Trophoblast cell (in vitro differentiated cells and primary cell): ENCODE data around the gene TIMM13.
"Not testable (repeated sequence)": the region's sequence is repeated elsewhere in the genome, so short reads cannot be mapped to it uniquely, and the experiment has no call there.

ENCODE experiments used
- DNase-seq, 2 donors: peaks; one replicate each; pipeline ENCODE4 v3.0.0-alpha.2; 2016
- H2AFZ ChIP-seq: 2 replicates; pipeline ENCODE4 v1.6.1; 2013; ENCODE audit warnings: low read length, moderate library complexity, mild to moderate bottlenecking; ENCODE audit not compliant: insufficient read depth, poor library complexity
- H2AK5ac ChIP-seq: 2 replicates; pipeline ENCODE4 v1.6.1; 2013; ENCODE audit warnings: mild to moderate bottlenecking, low read length
- H2BK120ac ChIP-seq: 2 replicates; pipeline ENCODE4 v1.6.1; 2013; ENCODE audit warnings: low read length, mild to moderate bottlenecking, moderate library complexity; ENCODE audit not compliant: insufficient read depth, poor library complexity
- H2BK12ac ChIP-seq: 2 replicates; pipeline ENCODE4 v1.6.1; 2013; ENCODE audit warnings: mild to moderate bottlenecking, low read length, moderate library complexity
- H2BK5ac ChIP-seq: 2 replicates; pipeline ENCODE4 v1.6.1; 2013; ENCODE audit warnings: low read length, low read depth, moderate library complexity, mild to moderate bottlenecking; ENCODE audit not compliant: poor library complexity
- H3K14ac ChIP-seq: 2 replicates; pipeline ENCODE4 v1.6.1; 2013; ENCODE audit warnings: mild to moderate bottlenecking, low read length
- H3K18ac ChIP-seq: 2 replicates; pipeline ENCODE4 v1.6.1; 2013; ENCODE audit warnings: mild to moderate bottlenecking, low read length
- H3K23ac ChIP-seq: 2 replicates; pipeline ENCODE4 v1.6.1; 2013; ENCODE audit warnings: low read length
- H3K27ac ChIP-seq: 2 replicates; pipeline ENCODE4 v1.5.1; 2013; ENCODE audit warnings: low read depth, mild to moderate bottlenecking, inconsistent platforms, low read length, moderate library complexity
- H3K27me3 ChIP-seq: 2 replicates; pipeline ENCODE4 v1.6.1; 2013; ENCODE audit warnings: inconsistent platforms, mild to moderate bottlenecking, low read length, moderate library complexity; ENCODE audit not compliant: insufficient read depth
- H3K36me3 ChIP-seq, 2 experiments: 1 replicate in 1 of 2; 2 replicates in 1 of 2; pipeline ENCODE4 v1.6.1; 2013; ENCODE audit warnings: low read length in 2 of 2, mild to moderate bottlenecking in 2 of 2, moderate library complexity in 1 of 2; ENCODE audit not compliant: insufficient read depth in 2 of 2, control insufficient read depth in 1 of 2
- H3K4ac ChIP-seq: 2 replicates; pipeline ENCODE4 v1.6.1; 2013; ENCODE audit warnings: low read depth, mild to moderate bottlenecking, low read length, moderate library complexity
- H3K4me1 ChIP-seq, 2 experiments: 1 replicate in 1 of 2; 2 replicates in 1 of 2; pipeline ENCODE4 v1.6.1; 2013; ENCODE audit warnings: low read length in 2 of 2, mild to moderate bottlenecking in 2 of 2, moderate library complexity in 1 of 2; ENCODE audit not compliant: insufficient read depth in 2 of 2, control insufficient read depth in 1 of 2
- H3K4me2 ChIP-seq: 2 replicates; pipeline ENCODE4 v1.6.1; 2013; ENCODE audit warnings: inconsistent platforms, mild to moderate bottlenecking, low read length, moderate library complexity
- H3K4me3 ChIP-seq: 2 replicates; pipeline ENCODE4 v1.5.1; 2013; ENCODE audit warnings: mild to moderate bottlenecking, low read depth, low read length, inconsistent platforms
- H3K79me1 ChIP-seq: one replicate; pipeline ENCODE4 v1.6.1; 2013; ENCODE audit warnings: low read length
- H3K79me2 ChIP-seq: 2 replicates; pipeline ENCODE4 v1.6.1; 2013; ENCODE audit warnings: low read length, mild to moderate bottlenecking; ENCODE audit not compliant: control insufficient read depth, insufficient read depth, poor library complexity
- H3K9ac ChIP-seq: 2 replicates; pipeline ENCODE4 v1.6.1; 2013; ENCODE audit warnings: mild to moderate bottlenecking, low read length
- H3K9me3 ChIP-seq: 2 replicates; pipeline ENCODE4 v1.6.1; 2013; ENCODE audit warnings: low read depth, mild to moderate bottlenecking, control low read depth, inconsistent platforms, low read length; ENCODE audit not compliant: insufficient read depth
- H4K12ac ChIP-seq: 2 replicates; pipeline ENCODE4 v1.6.1; 2013; ENCODE audit warnings: low read depth, mild to moderate bottlenecking, low read length, moderate library complexity
- H4K8ac ChIP-seq: 2 replicates; pipeline ENCODE4 v1.6.1; 2013; ENCODE audit warnings: low read depth, mild to moderate bottlenecking, low read length, moderate library complexity
- H4K91ac ChIP-seq: one replicate; pipeline ENCODE4 v1.6.1; 2013; ENCODE audit warnings: low read depth, mild to moderate bottlenecking, low read length, moderate library complexity
- WGBS: extraction: QIAGEN DNeasy Blood & Tissue Kit; methylation state at CpG from one replicate; pipeline ENCODE4 v1.1.7; 2013; ENCODE audit warnings: missing lambda C conversion rate; ENCODE audit not compliant: insufficient read length, insufficient coverage; ENCODE audit errors: extremely low coverage; 5-methylcytosine and 5-hydroxymethylcytosine counted together

TIMM13 gene

DNA sequence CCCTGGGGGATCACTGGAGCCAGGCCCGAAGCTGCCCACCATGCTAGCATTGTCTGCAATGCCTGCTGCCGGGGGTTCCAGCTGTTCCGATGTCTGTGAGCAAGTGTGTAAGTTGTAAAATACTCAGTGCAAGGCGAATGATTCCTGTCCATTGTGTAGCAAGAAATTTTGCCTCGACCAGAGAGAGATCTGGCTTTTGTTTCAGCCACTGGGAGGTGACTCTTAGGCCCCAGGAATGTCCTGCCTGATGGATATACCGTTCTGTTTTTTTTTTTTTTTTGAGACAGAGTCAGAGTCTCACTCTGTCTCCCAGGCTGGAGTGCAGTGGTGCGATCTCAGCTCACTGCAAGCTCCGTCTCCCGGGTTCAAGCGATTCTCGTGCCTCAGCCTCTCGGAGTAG, 41.2 kb upstream of the TIMM13 start:
- no peak overlapping the region for H3K4me2 ChIP-seq
- peak overlapping the region; percentile 94 for H3K27ac ChIP-seq
- peak overlapping the region; percentile 89 for H2BK5ac ChIP-seq
- H3K23ac ChIP-seq = no peak overlapping the region
- H3K4ac ChIP-seq = no peak overlapping the region
- no peak overlapping the region for H3K18ac ChIP-seq
- H3K79me1 ChIP-seq = peaks cover 20% of the 10 kb centered on the region
- H2BK12ac ChIP-seq = peak overlapping the region; percentile 89
- peak overlapping the region; percentile 86 for H4K91ac ChIP-seq
- H3K4me1 ChIP-seq = peaks cover 7 to 10% of the 10 kb centered on the region in 2 experiments
- H3K9me3 ChIP-seq = no peaks in the 10 kb centered on the region
- H4K8ac ChIP-seq = no peak overlapping the region
- H3K79me2 ChIP-seq = no peaks in the 10 kb centered on the region
- no peaks in the 10 kb centered on the region for H3K36me3 ChIP-seq
- DNase-seq = no peak
- H2AK5ac ChIP-seq = no peak overlapping the region
- no peak overlapping the region for H2AFZ ChIP-seq
- H4K12ac ChIP-seq = no peak overlapping the region
- H2BK120ac ChIP-seq = peak overlapping the region; percentile 90
- H3K4me3 ChIP-seq = no peak overlapping the region
- no peaks in the 10 kb centered on the region for H3K27me3 ChIP-seq
- no CpG with 5 or more reads among the region's 12 CpGs for WGBS
- H3K9ac ChIP-seq = no peak overlapping the region
- H3K14ac ChIP-seq = peak overlapping the region; percentile 10

- H2AK5ac ChIP-seq = no peak overlapping the region
Observed at GRCh38 chr19:2464389-2464788, 37.0 kb upstream of the TIMM13 start.

GRCh38 chr19:2463694-2464093, 36.3 kb upstream of the TIMM13 start:
- not testable (repeated sequence) for H3K4me1 ChIP-seq, H2AK5ac ChIP-seq, H3K79me2 ChIP-seq, H4K8ac ChIP-seq, H3K36me3 ChIP-seq, H3K14ac ChIP-seq, H2BK12ac ChIP-seq, H2AFZ ChIP-seq, H2BK5ac ChIP-seq, H3K23ac ChIP-seq, H3K9ac ChIP-seq, H3K4me3 ChIP-seq, H3K4ac ChIP-seq, H3K27me3 ChIP-seq, H3K4me2 ChIP-seq, H2BK120ac ChIP-seq, H3K18ac ChIP-seq, H3K9me3 ChIP-seq, H4K91ac ChIP-seq, H3K27ac ChIP-seq, H4K12ac ChIP-seq
- peaks cover 16% of the 10 kb centered on the region for H3K79me1 ChIP-seq
- no CpG with 5 or more reads among the region's 5 CpGs for WGBS
- peak in 1 of 2 donors; percentile 53 for DNase-seq

More at GRCh38 chr19:2464389-2464788, 37.0 kb upstream of the TIMM13 start:
- Histone ChIP-seq H3K79me1 (peaks cover 23% of the 10 kb centered on the region), H3K14ac (no peak overlapping the region), H2BK12ac (peak overlapping the region; percentile 19), H3K79me2 (peaks cover 6% of the 10 kb centered on the region), H3K4ac (no peak overlapping the region), H2BK120ac (no peak overlapping the region), H3K4me3 (no peak overlapping the region), H3K27ac (no peak overlapping the region), H3K4me1 (peaks cover 7% of the 10 kb centered on the region in 2 experiments), H3K9me3 (no peaks in the 10 kb centered on the region), H3K18ac (no peak overlapping the region), H3K23ac (no peak overlapping the region), H4K91ac (no peak overlapping the region), H4K8ac (no peak overlapping the region), H3K4me2 (no peak overlapping the region), H3K27me3 (no peaks in the 10 kb centered on the region), H2AFZ (no peak overlapping the region), H3K9ac (no peak overlapping the region), H2BK5ac (no peak overlapping the region), H3K36me3 (no peaks in the 10 kb centered on the region), H4K12ac (no peak overlapping the region)
- WGBS = no CpG with 5 or more reads among the region's 5 CpGs
- DNase-seq = peak in 1 of 2 donors; percentile 41

- peak overlapping the region; percentile 98 for H4K12ac ChIP-seq
- H3K79me1 ChIP-seq = peaks cover 12% of the 10 kb centered on the region
- peak overlapping the region; percentile 87 for H3K14ac ChIP-seq
- H3K23ac ChIP-seq = no peak overlapping the region
- peak overlapping the region; percentile 96 for H4K91ac ChIP-seq
- no CpG with 5 or more reads among the region's 46 CpGs for WGBS
- peak overlapping the region; percentile 99 for H2BK120ac ChIP-seq
- H3K4ac ChIP-seq = peak overlapping the region; percentile 83
- H3K79me2 ChIP-seq = peaks cover 6% of the 10 kb centered on the region
- no peaks in the 10 kb centered on the region for H3K9me3 ChIP-seq
- peak overlapping the region; percentile 95 for H4K8ac ChIP-seq
- H3K18ac ChIP-seq = peak overlapping the region; percentile 84
- no peak overlapping the region for H3K9ac ChIP-seq
- H2AK5ac ChIP-seq = no peak overlapping the region
- peak; percentile 53 to 60 for DNase-seq
- peak overlapping the region; percentile 92 for H2AFZ ChIP-seq
- no peaks in the 10 kb centered on the region for H3K27me3 ChIP-seq
- H3K4me2 ChIP-seq = peak overlapping the region; percentile 76
- peak overlapping the region; percentile 63 for H3K4me3 ChIP-seq
- H2BK12ac ChIP-seq = peak overlapping the region; percentile 5
- H3K4me1 ChIP-seq = peaks cover 0 to 3% of the 10 kb centered on the region in 2 experiments
- H3K27ac ChIP-seq = peak overlapping the region; percentile 64
- H3K36me3 ChIP-seq = no peaks in the 10 kb centered on the region
- peak overlapping the region; percentile 94 for H2BK5ac ChIP-seq
Observed at GRCh38 chr19:2462635-2463421, 35.4 kb upstream of the TIMM13 start.
